Activated T-helper 9 cell treated with anti-CD3 and anti-CD28 coated beads, Interleukin-2, amount 50 U/mL, for 16 hours (primary cell): ENCODE results near the gene HOXA9.
A peak's percentile ranks its signal among the peaks of the same experiment; 100 is the strongest.

ENCODE experiments used
- DNase-seq: peaks from one replicate; pipeline ENCODE4 v3.0.0-alpha.2; 2020; ENCODE audit warnings: low read depth

HOXA9 gene

GRCh38 chr7:27141137-27141922 is 24.0 kb downstream of the HOXA9 start:
- no peak for DNase-seq

GRCh38 chr7:27140126-27140857 is 25.0 kb downstream of the HOXA9 start:
- no peak for DNase-seq

GRCh38 chr7:27139334-27140125 is 25.8 kb downstream of the HOXA9 start:
- DNase-seq = no peak

- DNase-seq = no peak
These were observed 26.4 kb downstream of the HOXA9 start for GRCh38 chr7:27138985-27139333.

GRCh38 chr7:27138472-27138871 is 26.9 kb downstream of the HOXA9 start:
- no peak for DNase-seq

- no peak for DNase-seq
These were observed 27.6 kb downstream of the HOXA9 start for GRCh38 chr7:27137640-27138315.

GRCh38 chr7:27134392-27134791 is 30.9 kb downstream of the HOXA9 start:
- DNase-seq = no peak

- DNase-seq = no peak
These were observed 31.7 kb downstream of the HOXA9 start for GRCh38 chr7:27133409-27134231.

GRCh38 chr7:27132978-27133377 is 32.4 kb downstream of the HOXA9 start:
- no peak for DNase-seq

- no peak for DNase-seq
These were observed 33.1 kb downstream of the HOXA9 start for GRCh38 chr7:27132214-27132613.

GRCh38 chr7:27131390-27131819 is 33.9 kb downstream of the HOXA9 start:
- DNase-seq = no peak

GRCh38 chr7:27130540-27131389 is 34.6 kb downstream of the HOXA9 start, which contains the start of gene HOXA4:
Gene HOXA4 (minus strand): TSS chr7:27130757. CDS start chr7:27130733, 24 bp downstream.
- peak; percentile 64 for DNase-seq

- DNase-seq = no peak
These were observed 35.4 kb downstream of the HOXA9 start for GRCh38 chr7:27129729-27130539.

- DNase-seq = no peak
These were observed 36.3 kb downstream of the HOXA9 start for GRCh38 chr7:27128776-27129728.

GRCh38 chr7:27128034-27128433 is 37.3 kb downstream of the HOXA9 start:
- DNase-seq = no peak

- DNase-seq = no peak
These were observed 38.6 kb downstream of the HOXA9 start for GRCh38 chr7:27126596-27127327.

- DNase-seq = no peak
These were observed 39.3 kb downstream of the HOXA9 start for GRCh38 chr7:27125986-27126394.
